Activated CD8-positive, alpha-beta T cell treated with anti-CD3 and anti-CD28 coated beads for 36 hours (primary cell): ENCODE results near the gene SEC22A. TPM values are rescaled to one million over a fixed set of nuclear protein-coding genes. Genes with fewer than 3 reads are reported as not detected.

ENCODE experiments used
- ATAC-seq: fragments of 200-7000 bp; cut with Tn5 transposase; one replicate; pipeline ENCODE4 v1.10.0; 2021; ENCODE audit warnings: mild to moderate bottlenecking, moderate library complexity
- CTCF ChIA-PET: fragments of 350-600 bp; sonication (Branson Sonifier 250); formaldehyde crosslinking; loops from one replicate; lab custom pipeline; 2021; ENCODE audit warnings: antibody characterized with exemption; lab: Charles Lee
- POLR2A ChIA-PET: fragments of 350-600 bp; sonication (Branson Sonifier 250); formaldehyde crosslinking; loops from one replicate; lab custom pipeline; 2021; ENCODE audit warnings: antibody characterized with exemption; lab: Charles Lee
- DNase-seq: peaks from one replicate; pipeline ENCODE4 v3.0.0-alpha.2; 2020
- H3K27ac Mint-ChIP-seq: one replicate; pipeline ENCODE4 v1.8.0; 2021; ENCODE audit warnings: mild to moderate bottlenecking, mixed read lengths
- H3K27me3 Mint-ChIP-seq: one replicate; pipeline ENCODE4 v1.8.0; 2021; ENCODE audit warnings: mixed read lengths
- H3K36me3 Mint-ChIP-seq: one replicate; pipeline ENCODE4 v1.8.0; 2021; ENCODE audit warnings: low read depth, mixed read lengths
- H3K4me1 Mint-ChIP-seq: one replicate; pipeline ENCODE4 v1.8.0; 2021; ENCODE audit warnings: low read depth, mixed read lengths
- H3K4me3 Mint-ChIP-seq: one replicate; pipeline ENCODE4 v1.8.0; 2021; ENCODE audit warnings: mild to moderate bottlenecking, moderate library complexity, mixed read lengths
- H3K9me3 Mint-ChIP-seq: one replicate; pipeline ENCODE4 v1.8.0; 2021; ENCODE audit warnings: mixed read lengths
- intact Hi-C: fragments of 100-400 bp; cut with micrococcal nuclease; formaldehyde crosslinking; loops from one replicate; pipeline ENCODE4 v1.10.0; 2022
- total RNA-seq, 2 experiments: library from RNA; stranded (reverse); gene quantifications; one replicate each; pipeline ENCODE4 v1.2.3, GENCODE V29; 2021
- TF ChIP-seq, protein P1 (sequence below): fragments of 200-600 bp; IDR thresholded peaks from one replicate; pipeline ENCODE4 v1.8.0; 2022; ENCODE audit warnings: antibody characterized with exemption, mild to moderate bottlenecking

Gene SEC22A
- total RNA-seq, 2 experiments from 2014 or later, result 13.7 to 14.3 TPM

DNA sequence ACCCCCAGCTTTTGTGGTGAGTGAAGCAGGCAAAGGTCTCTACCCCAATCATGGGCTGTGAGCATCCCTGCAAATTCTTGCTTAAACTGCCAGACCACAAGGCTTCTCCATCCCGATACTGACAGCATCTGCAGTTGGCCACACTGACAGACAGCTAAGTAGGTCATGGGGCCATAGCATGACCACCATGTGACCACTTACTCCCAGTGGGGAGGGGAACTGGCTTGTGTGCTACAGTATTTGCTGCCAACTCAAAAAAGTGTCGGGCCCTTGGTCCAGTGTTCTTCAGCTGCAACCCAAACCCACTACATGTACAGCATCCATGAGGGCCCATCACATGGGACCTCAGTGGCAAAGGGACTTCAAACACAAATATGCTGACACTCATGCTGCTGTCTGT lies 103.4 kb downstream of the SEC22A start:
- no peaks in the 10 kb centered on the region for H3K27me3 Mint-ChIP-seq
- no peaks in the 10 kb centered on the region for H3K4me1 Mint-ChIP-seq
- ChIA-PET POLR2A (interaction anchor here (0.6 kb wide), 1 partner anchor 358 kb away, joined by 3 read pairs; no protein-coding TSS in a partner anchor), CTCF (no interaction called here)
- H3K36me3 Mint-ChIP-seq, result no peaks in the 10 kb centered on the region
- DNase-seq, result no peak
- TF ChIP-seq, protein P1, sequence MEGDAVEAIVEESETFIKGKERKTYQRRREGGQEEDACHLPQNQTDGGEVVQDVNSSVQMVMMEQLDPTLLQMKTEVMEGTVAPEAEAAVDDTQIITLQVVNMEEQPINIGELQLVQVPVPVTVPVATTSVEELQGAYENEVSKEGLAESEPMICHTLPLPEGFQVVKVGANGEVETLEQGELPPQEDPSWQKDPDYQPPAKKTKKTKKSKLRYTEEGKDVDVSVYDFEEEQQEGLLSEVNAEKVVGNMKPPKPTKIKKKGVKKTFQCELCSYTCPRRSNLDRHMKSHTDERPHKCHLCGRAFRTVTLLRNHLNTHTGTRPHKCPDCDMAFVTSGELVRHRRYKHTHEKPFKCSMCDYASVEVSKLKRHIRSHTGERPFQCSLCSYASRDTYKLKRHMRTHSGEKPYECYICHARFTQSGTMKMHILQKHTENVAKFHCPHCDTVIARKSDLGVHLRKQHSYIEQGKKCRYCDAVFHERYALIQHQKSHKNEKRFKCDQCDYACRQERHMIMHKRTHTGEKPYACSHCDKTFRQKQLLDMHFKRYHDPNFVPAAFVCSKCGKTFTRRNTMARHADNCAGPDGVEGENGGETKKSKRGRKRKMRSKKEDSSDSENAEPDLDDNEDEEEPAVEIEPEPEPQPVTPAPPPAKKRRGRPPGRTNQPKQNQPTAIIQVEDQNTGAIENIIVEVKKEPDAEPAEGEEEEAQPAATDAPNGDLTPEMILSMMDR, result no peak
- no peak for ATAC-seq
- no peak overlapping the region for H3K4me3 Mint-ChIP-seq
- intact Hi-C loops, result no loop called here
- no peaks in the 10 kb centered on the region for H3K9me3 Mint-ChIP-seq
- H3K27ac Mint-ChIP-seq, result no peak overlapping the region

DNA sequence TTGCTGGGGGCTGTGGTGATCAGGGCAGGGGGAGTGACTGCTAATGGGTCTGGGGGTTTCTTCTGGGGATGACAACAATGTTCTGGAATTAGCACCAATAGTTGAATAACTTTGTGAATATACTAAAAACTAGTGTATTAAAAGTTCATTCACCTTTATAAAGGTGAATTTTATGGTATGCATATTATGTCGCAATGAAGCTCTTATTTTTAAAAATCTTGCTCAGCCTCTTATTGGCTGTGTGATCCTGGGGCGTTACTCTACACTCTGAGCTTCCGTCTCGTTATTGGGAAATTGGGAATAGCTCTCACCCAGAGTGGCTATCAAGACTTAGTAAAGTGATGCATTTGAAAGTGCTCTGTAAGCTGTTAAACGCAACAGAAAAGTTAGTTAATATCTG lies 105.3 kb downstream of the SEC22A start:
- CTCF ChIA-PET, result interaction anchor here (1.7 to 2.0 kb wide), 2 partner anchors 8 to 22 kb away, joined by 3 to 5 read pairs; no protein-coding TSS in a partner anchor
- no peaks in the 10 kb centered on the region for H3K27me3 Mint-ChIP-seq
- intact Hi-C loops, result no loop called here
- no peaks in the 10 kb centered on the region for H3K9me3 Mint-ChIP-seq
- ATAC-seq (no peak), DNase-seq (no peak)
- no peak overlapping the region for H3K27ac Mint-ChIP-seq
- TF ChIP-seq, protein P1, result no peak
- POLR2A ChIA-PET, result no interaction called here
- H3K4me1 Mint-ChIP-seq, result no peaks in the 10 kb centered on the region
- H3K36me3 Mint-ChIP-seq, result no peaks in the 10 kb centered on the region
- H3K4me3 Mint-ChIP-seq, result no peak overlapping the region

DNA sequence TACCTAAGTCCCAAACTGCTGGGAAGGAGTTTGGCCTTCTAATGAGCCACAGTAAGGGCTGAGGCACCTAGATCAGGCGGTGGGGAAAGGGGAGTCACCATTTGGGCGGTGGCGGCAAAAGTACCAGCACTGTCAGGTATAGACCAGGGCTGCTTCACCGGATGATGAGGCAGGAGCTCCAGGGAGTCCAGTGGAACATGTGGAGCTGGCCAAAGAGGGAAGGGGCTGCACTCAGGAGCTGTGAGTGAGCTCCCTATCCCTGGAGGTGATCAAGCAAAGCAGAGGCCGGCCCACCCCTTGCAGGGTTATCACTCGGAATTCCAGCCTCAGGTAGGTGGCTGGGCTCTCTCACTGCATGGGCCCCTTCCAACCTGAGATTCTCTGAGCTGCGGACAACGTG lies 108.4 kb downstream of the SEC22A start:
- no peak for DNase-seq
- CTCF ChIA-PET, result interaction anchor here (1.2 kb wide), 1 partner anchor 248 kb away, joined by 3 read pairs; no protein-coding TSS in a partner anchor
- intact Hi-C loops, result no loop called here

DNA sequence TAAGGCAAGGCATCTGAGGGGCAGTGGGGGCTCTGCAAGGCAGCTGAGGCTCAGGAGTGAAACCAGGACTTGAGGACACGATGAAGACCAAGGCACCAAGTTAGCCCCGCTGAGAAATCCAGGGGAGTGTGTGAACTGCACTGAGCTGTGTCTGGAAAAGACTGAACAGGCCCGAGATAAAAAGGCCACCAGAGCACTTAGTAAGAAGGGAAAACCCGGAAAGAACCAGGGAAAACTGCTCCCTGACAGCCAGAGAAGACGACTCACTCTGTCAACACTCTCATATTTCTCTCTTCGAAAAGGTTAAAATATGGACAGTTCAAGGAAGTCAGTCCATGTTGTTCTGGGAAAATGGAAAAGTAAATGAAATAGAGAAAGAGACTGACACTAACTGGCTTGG lies 109.0 kb downstream of the SEC22A start:
- CTCF ChIA-PET, result interaction anchor here (1.2 kb wide), 1 partner anchor 248 kb away, joined by 3 read pairs; no protein-coding TSS in a partner anchor

More for the DNA sequence above, 108.4 kb downstream of the SEC22A start:
- H3K4me1 Mint-ChIP-seq, result no peaks in the 10 kb centered on the region
- H3K36me3 Mint-ChIP-seq, result no peaks in the 10 kb centered on the region
- TF ChIP-seq, protein P1, result no peak
- ATAC-seq, result no peak
- H3K4me3 Mint-ChIP-seq, result no peak overlapping the region
- POLR2A ChIA-PET, result no interaction called here
- no peaks in the 10 kb centered on the region for H3K27me3 Mint-ChIP-seq
- no peaks in the 10 kb centered on the region for H3K9me3 Mint-ChIP-seq
- H3K27ac Mint-ChIP-seq, result no peak overlapping the region

DNA sequence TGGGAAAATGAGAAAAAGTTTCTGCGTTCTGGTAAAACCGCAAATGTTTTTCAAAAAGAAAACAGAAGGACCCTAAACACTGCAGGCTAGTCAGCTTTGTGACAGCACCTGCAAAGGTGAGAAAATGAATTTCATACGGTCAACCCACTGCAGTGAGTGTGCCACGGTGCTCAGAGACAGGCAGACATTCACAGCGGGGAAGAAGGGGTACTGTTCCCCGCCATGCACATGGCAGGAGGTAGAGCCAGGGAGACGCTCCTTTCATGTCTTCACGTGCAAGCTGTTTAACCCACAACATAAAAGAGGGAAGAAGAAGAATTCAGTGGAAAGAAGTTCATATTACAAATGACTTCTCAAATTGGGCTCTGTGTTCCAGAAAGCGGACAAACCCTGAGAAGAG lies 109.5 kb downstream of the SEC22A start:
- no peak for ATAC-seq
- Mint-ChIP-seq H3K9me3 (no peaks in the 10 kb centered on the region), H3K36me3 (no peaks in the 10 kb centered on the region), H3K27ac (no peak overlapping the region), H3K27me3 (peaks cover 4% of the 10 kb centered on the region), H3K4me1 (no peaks in the 10 kb centered on the region), H3K4me3 (no peak overlapping the region)
- TF ChIP-seq, protein P1, result no peak
- CTCF ChIA-PET, result interaction anchor here (1.2 kb wide), 1 partner anchor 247 kb away, joined by 3 read pairs; no protein-coding TSS in a partner anchor
- POLR2A ChIA-PET, result no interaction called here
- DNase-seq, result no peak
- intact Hi-C loops, result no loop called here

More for the DNA sequence above, 109.0 kb downstream of the SEC22A start:
- intact Hi-C loops, result no loop called here
- DNase-seq, result no peak
- H3K36me3 Mint-ChIP-seq, result no peaks in the 10 kb centered on the region
- peaks cover under 1% of the 10 kb centered on the region for H3K27me3 Mint-ChIP-seq
- no peak overlapping the region for H3K27ac Mint-ChIP-seq
- no peaks in the 10 kb centered on the region for H3K4me1 Mint-ChIP-seq
- POLR2A ChIA-PET, result no interaction called here
- H3K4me3 Mint-ChIP-seq, result no peak overlapping the region
- no peak for ATAC-seq
- TF ChIP-seq, protein P1, result no peak
- no peaks in the 10 kb centered on the region for H3K9me3 Mint-ChIP-seq
